ENCODE data around the gene BCL7C.
A peak's percentile ranks its signal among the peaks of the same experiment; 100 is the strongest.

The BCL7C gene

DNA sequence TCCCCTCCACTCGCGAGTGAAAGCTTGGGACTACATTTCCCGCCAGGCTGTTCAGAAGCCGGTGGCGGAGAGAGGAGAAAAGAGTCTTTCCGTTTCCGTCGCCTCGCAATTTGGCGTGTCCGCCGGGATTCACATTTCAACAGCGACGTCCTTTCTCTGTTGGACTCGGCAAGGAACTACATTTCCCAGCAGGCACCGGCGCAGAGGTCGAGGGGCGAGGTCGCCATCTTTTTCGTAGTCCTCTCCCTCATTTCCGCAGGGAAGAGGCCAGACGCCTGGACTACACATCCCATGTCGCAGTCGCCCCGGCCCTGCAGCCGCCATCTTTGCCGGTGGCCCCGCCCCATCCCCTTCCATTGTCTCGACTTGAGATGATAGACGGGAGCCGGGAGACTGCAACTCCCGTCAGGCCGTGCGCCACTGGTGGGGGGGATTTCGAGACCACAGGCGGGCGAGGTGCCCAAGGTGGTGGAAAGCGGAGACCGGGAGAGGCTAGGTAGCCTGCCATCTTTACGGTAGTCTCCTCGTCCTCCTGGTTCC lies 28.6 kb upstream of the BCL7C start:
- peak; percentile 99 for DNase-seq

DNA sequence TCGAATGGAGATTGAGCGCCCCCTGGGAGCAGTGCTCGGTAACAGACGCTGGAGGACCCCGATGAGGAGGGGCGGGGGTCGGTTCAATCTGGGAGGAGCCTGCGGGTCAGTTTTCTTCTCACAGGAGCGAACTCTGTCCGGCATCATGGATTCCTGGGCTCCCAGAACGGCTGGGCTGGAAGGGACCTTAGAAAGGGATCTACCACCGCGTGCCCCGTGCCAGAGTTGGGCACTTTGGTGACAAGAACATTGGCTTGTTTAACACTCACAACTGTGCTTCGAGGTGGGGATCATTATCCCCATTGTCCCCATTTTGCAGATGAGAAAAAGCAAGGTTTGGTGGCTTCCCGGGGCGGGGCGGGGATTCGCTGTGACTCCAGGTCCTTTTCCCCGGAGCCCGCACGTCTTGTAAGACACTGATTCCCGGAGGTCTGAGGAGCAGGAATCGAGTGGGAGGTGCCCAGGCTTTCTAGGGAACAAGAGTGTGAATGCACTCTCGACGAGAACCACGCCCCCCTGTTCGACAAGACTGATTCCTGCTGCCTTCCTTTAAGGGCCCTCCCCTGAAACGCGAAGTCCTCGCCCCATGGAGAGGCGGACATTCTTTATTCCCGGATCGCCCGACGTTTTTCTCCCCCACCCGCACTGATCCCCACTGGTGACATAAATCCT lies 28.0 kb upstream of the BCL7C start:
- DNase-seq, result peak; percentile 94

DNA sequence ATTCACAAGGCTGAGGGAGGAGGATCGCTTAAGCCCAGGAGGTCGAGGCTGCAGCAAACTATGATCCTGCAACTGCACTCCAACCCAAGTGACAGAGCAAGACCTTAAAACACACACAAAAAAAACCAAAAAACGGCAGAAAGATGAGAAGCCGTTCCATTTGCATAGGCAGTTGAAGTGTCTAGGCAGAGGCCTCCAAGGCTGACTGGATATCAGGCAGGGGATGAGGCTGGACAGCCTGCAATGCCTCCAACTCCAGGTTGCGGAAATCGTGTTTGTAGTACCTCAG lies 27.5 kb upstream of the BCL7C start:
- no peak for DNase-seq

DNA sequence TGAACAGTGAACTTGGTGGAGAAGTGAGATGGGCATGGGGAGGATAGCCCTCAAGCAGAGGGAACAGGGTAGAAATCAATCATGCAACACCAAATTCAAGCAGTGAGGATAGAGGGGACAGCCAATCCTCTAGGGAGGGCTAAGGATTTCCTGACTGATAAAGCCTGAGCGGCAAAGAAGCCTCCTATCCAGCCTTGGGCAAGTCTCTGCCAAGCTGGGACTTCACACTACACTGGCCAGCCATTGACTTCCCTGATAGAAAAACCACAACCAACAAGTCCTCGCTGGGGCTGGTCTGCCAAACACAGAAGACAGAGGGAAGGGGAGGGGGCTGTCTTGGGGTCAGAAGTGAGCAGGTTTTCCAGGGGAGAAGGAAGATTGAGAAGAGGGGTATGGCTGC lies 27.0 kb upstream of the BCL7C start:
- DNase-seq, result no peak

DNA sequence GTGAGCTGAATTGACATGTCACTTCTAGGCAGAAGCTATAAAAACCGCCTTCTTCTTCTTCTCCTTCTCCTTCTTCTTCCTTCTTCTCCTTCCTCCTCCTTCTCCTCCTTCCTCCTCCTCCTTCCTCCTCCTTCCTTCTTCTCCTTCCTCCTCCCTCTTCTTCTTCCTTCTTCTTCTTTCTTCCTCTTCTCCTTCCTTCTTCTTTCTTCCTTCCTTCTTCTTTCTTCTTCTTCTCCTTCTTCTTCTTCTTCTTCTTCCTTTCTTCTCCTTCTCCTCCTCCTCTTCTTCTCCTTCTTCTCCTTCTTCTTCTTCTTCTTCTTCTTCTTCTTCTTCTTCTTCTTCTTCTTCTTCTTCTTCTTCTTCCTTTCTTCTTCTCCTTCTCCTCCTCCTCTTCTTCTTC lies 24.7 kb upstream of the BCL7C start:
- DNase-seq, result no peak

DNA sequence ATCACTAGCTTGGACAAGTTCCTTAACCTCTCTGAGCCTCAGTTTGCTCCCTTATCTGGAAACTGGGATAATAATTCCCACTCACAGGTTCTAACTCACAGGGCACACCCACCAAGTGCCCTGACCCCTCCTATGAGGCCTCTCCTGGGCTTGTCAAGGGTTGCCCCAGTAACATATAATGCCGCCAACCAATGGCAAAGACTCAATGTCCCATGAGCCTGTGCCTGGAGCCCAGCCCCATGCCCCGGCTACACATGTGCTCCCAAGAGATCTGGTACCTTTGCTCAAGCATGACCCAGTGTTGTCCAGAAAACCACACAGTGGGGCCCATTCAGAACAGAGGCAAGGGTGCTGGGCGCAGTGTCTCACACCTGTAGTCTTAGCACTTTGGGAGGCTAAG lies 21.0 kb upstream of the BCL7C start:
- no peak for DNase-seq

DNA sequence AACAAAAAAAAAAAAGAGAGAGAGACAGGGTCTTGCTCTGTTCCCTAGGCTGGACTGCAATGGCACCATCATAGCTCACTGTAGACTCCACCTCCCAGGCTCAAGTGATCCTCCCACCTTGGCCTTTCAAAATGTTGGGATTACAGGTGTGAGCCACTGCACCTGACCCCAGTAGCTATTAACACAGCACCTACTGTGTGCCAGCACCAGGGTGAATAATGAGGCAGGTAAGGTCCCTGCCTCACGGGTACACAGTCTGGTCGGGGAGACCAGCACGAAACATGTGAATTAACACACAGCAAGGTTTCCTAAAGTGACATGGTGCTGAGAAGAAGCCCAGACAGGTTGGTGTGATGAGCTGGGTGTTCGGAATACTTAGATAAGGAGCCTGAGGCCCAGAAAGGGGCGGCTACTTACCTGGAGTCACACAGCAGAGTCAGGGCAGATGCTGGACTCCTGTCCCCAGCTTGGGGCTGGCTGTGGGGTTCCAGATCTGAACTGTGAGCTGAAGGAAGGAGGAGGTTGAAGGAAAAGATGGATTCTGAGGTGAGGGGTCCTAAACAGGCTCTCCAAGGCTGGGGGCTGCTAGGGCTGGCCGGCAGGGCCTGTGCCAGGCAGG lies 19.0 kb upstream of the BCL7C start:
- no peak for DNase-seq

DNA sequence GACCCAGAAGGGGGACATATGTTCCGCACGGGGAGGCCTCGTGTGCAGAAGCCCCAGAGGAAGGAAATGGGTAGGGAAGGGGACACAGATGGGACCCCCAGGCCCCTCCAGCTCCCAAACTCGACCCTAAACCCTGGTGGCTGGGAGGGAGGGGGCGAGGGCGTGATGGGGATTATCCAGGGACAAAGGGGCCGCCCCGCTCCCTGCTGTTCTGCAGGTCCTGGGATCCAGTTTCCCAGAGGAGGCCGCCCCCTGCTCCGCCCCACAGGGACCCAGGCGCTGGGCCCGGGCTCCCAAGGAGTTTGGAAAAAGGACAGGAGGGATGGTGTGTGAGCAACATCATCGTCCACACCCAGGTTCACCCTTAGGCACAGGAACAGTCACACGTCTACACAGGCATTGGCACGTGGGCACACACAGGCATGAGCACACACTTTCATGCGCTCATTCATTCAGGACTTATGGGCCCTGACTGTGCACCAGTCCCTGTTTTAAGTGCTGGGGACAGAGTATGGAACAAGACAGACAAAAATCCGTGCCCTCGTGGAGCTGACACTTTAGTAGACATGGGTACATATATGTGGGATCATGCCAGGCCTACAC lies 16.7 kb upstream of the BCL7C start:
- no peak for DNase-seq

DNA sequence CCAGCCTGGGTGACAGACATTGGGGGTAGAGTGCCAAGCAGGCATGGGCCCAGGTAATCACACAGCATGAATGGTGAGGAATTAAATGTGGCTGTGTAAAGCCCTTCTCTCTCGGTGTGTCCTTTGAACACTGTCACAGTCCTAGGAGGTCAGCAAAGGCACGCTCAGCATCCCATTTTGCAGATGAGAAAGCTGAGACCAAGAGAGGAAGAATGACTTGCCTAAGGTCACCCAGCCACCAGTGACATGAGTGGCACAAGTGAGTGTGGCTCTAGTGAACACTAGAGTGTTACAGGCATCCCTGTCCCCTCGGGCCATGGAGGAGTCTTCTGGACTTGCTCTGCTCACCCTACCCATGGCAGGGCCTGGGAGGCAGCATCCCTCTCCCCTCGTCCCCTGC lies 13.2 kb upstream of the BCL7C start:
- no peak for DNase-seq

DNA sequence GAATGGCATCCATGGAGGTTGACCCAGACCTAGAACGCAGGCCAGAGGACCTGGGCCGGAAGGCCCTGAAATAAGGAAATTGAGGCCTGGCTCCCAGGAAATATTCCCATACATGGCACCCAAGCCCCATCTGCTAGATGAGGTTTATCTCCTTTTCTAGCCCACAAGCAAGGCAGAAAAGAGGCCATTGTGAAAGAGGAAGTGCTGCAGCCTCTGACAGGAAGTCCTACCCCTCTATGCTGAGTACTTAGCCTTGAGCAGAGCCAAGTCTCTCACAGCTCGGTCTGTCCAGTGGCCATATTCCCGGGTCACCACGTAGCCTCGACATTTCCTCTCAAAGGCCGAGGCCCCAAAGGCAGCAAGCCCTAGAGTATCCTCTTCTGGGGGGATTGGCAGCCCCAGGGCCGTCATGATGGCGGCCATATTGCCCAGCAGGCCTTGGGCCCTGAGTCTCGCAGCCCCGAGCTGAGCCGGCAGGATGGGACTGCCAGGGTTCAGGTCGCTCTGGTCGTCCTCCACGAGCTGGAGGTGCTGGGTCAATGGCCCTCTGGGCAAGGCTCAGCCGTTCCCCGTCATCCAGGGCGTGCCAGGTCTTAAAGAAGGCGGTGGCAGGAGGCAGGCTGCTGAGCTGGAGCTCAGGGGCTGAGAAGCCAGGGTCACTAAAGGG lies 10.4 kb upstream of the BCL7C start:
- DNase-seq, result no peak

DNA sequence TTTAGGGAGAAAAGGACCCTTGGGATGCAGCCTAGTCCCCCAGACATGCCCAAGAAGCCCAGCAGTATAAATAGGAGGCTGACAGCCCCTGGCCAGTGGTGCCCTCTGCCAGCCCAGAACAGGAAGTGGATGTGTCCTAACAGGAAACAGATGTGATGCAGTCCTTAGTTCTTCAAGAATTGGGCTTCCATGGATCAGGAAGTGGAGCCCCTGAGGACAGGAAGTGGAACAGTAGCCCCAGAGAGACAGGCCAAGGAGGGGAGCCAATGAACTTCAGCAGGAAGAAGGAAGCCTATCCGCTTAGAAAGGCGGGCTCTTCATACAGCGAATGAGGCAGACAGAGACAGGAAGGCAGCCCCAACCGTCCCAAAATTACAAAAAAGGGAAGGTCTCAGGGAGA lies 9.7 kb upstream of the BCL7C start:
- no peak for DNase-seq

DNA sequence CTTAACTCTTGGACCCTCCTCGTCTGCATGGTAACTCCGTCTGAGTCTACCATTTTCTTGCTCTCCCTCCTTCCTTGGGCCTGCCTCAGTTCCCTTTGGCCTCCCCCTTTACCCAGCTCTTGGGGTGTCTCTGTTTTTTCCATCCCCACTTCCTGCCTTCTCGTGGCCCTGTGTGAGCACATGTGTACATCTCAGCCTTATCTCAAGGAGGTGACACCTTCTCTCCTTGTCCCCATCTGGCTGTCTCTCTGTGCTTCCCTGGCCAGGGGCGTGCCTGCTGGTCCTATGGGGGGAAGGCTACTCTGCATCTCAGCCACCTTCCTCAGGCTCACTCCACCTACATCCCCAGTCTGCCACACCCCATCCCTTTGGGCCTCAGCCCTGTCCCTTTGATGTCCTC lies 9.1 kb upstream of the BCL7C start:
- no peak for DNase-seq

DNA sequence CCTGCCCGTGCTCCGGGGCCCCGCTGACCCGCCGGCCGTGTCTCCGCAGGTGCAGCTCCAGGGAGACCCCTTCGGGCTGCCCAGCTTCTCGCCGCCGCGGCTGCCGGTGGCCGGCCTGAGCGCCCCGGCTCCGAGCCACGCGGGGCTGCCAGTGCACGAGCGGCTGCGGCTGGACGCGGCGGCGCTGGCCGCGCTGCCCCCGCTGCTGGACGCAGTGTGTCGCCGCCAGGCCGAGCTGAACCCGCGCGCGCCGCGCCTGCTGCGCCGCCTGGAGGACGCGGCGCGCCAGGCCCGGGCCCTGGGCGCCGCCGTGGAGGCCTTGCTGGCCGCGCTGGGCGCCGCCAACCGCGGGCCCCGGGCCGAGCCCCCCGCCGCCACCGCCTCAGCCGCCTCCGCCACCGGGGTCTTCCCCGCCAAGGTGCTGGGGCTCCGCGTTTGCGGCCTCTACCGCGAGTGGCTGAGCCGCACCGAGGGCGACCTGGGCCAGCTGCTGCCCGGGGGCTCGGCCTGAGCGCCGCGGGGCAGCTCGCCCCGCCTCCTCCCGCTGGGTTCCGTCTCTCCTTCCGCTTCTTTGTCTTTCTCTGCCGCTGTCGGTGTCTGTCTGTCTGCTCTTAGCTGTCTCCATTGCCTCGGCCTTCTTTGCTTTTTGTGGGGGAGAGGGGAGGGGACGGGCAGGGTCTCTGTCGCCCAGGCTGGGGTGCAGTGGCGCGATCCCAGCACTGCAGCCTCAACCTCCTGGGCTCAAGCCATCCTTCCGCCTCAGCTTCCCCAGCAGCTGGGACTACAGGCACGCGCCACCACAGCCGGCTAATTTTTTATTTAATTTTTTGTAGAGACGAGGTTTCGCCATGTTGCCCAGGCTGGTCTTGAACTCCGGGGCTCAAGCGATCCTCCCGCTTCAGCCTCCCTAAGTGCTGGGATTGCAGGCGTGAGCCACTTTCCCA lies 8.4 kb upstream of the BCL7C start:
- DNase-seq, result peak; percentile 34

DNA sequence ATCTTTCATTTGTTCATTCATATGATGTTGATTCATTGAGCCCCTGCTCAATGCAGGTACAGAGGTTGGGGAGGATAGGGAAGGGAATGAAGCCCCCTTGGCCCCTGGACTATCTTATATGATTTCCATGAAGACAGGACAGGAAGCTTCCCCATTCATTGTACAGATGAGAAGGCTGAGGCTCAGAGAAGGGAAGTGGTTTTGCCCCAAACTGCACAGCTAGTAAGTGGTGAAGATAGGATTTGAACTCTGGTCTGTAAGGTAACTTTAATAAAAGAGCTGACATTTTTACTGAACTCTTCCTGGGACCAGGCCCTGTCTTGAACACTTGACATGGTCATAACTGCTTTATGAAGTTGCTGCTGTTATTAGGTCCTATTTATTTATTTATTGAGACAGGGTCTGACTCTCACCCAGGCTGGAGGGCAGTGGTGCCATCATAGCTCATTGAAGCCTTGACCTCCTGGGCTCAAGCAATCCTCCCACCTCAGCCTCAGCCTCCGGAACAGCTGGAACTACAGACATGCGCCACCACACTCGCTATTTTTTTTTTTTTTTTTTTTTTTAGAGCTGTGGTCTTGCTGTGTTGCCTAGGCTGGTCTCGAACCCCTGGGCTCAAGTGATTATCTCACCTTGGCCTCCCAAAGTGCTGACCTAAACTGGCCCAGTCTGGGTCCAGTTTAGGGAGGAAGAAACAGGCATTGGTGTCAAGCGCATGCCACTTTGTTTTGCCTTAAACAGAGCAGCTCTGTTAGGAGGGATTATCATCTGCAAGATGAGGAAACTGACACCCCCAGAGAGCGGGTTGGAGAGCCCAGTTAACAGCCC lies 7.5 kb upstream of the BCL7C start:
- no peak for DNase-seq

DNA sequence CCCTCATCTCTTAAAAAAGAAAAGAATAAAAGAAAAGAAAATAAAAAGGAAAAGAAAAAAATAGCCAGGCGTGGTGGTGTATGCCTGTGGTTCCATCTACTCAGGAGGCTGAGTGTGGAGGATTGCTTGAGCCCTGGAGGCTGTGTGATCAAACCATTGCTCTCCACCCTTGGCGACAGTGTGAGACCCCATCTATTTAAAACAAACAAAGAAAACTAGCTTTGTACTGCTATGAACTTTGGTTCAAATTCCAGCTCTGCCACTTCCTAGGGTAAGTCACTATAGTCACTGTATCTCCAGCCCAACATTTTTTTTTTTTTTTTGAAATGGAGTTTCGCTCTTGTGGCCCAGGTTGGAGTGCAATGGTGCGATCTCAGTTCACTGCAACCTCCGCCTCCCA lies 6.7 kb upstream of the BCL7C start:
- DNase-seq, result no peak

DNA sequence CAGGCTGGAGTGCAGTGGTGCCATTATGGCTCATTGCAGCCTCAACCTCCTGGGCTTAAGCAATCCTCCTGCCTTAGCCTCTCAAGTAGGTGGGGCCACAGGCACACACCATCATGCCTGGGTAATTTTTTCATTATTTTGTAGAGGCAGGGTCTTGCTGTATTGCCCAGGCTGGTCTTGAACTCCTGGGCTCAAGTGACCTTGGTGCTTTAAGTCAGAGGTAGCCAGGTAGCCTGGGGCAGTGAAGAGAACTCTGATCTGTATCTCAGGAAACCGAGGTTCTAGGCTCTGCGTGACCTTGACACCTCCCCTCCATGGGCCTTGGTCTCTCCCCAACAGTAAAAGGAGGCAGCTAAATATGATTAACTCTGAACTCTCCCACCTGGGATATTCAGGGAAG lies 5.9 kb upstream of the BCL7C start:
- DNase-seq, result no peak

DNA sequence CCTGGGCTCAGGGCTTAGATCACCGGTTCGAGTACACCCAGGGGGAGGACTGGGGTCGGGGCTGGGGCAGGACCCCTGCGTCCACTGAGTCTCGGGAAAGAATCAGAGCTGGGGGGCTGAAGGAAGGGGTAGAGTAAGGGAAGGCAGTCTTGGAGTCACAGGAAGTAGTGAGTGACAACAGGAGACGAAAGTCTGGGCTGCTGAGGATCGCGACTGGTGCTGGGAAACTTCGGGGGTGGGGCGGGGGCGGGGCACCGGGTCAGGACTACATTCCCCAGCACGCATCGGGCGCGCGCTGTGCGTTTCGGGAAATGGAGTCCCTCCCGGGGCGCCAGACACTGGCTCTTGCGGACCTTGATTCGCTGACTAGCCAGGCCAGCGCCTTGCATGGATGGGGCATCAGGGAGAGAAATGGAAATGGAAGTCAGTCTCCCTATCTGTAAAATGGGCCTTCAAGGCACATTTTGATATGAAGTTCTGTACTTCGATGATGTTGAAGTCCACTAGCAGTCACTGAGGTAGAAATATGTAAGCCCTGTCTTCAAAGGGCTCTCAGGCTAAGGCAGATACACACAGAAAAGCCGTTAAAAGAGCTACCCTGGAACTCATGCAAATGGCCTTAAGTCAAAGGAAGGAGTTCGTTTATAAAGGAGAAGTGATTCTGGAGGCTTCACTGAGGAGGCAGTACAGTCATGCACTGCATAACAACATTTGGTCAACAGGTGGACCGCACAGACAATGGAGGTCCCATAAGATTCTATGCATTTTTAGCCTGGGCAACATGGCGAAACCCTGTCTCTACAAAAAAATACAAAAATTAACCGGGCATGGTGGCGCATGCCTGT lies 3.2 kb upstream of the BCL7C start:
- no peak for DNase-seq

DNA sequence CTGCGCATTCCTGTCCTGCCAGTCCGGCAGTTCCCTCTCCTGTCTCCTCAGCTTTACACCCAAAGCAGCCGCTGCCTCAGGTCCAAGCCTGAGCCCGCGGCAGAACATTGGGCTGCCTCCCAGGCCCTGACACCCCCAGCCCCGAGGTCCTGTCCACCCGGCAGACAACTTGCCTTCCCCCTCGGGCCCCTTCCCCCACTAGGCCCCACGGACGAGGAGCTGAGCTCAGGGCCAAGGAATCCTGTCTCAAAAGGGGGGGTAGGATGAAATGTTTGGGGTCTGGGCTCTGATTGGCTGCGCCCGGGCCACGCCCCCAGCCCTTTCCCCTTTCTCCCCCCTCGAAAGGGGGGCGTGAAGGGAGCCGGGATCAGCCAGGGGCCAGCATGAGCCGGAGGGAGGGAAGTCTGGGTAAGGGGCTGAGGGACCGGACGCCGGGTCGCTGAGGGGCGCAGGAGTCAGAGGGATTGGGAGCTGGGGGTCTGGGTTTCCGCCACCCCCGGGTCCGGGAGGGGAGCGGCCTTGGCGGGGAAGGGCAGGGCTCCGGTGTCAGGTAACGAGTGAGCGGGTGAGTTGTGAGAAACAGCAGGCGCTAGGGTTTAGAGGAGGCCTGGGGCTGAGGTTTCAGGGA lies 2.5 kb upstream of the BCL7C start, which contains the start of gene CTF1:
Gene CTF1 (plus strand): TSS at position 354 of the 628 bp plus-strand sequence. CDS start 30 bp downstream, at position 384.
- DNase-seq, result no peak

DNA sequence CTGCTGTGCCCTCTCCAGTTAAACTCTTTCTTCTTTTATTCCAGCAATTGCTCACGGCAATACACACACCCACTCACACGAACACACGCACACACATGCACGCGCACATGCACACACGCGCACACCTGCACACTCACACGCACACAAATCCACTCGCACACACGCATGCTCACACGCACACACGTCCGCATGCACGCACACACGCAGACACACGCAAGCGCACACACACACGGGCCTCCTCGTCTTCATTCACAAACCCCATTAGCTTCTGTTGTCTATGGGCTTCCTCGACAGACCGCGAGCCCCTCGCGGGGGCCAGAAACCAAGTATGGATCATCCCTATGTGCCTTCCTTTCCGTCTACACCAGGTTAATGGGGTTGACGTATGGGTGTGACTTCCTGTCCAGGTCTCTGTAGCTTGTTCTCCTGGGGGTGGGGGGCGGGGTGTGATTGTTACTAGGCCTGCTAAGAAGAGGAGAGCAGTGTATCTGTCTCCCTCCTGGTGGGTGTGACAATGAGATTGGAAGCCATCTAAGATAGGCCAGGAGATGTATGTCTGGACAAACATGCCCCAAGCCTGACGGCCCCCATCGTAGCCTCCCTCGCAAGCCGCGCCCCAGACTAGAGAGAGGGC lies 1.9 kb upstream of the BCL7C start:
- DNase-seq, result no peak
